NB4 (cell line): Measurements from ENCODE around the gene SPATA6L.

ENCODE experiments used
- MYC ChIP-seq: IDR thresholded peaks from 2 replicates; pipeline ENCODE4 v1.6.1; 2011; ENCODE audit warnings: low read depth, low read length
- POLR2A ChIP-seq: IDR thresholded peaks from 2 replicates; pipeline ENCODE4 v1.6.1; 2011; ENCODE audit warnings: mild to moderate bottlenecking; ENCODE audit not compliant: insufficient read length; ENCODE audit errors: extremely low read depth
- TF ChIP-seq, protein P1 (sequence below): IDR thresholded peaks from one replicate; pipeline ENCODE4 v1.5.1; 2012; ENCODE audit warnings: low read depth, low read length
- TF ChIP-seq, protein P2 (sequence below): IDR thresholded peaks from 2 replicates; pipeline ENCODE4 v1.6.1; 2011; ENCODE audit warnings: low read depth, low read length

DNA sequence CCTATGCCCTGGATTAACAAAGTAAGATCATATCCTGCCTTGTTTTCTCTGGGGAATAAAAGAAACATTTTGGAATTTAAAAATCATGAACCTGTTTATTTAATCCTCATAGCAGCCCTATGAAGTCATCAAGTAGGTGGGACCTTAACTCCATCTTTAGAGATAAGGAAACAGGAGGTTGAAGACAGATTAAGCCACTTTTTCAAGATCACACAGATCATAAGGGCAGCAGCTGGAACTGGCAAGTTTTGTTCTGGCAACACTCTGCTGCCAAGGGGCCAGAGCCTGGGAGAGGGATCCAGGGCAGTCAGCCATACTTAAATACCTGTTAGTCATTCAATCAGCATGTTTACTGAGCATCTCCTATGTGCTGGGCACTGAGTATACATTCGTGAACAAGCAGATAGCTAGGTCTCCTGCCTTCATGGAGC lies 112.3 kb downstream of the SPATA6L start:
- TF ChIP-seq, protein P1, sequence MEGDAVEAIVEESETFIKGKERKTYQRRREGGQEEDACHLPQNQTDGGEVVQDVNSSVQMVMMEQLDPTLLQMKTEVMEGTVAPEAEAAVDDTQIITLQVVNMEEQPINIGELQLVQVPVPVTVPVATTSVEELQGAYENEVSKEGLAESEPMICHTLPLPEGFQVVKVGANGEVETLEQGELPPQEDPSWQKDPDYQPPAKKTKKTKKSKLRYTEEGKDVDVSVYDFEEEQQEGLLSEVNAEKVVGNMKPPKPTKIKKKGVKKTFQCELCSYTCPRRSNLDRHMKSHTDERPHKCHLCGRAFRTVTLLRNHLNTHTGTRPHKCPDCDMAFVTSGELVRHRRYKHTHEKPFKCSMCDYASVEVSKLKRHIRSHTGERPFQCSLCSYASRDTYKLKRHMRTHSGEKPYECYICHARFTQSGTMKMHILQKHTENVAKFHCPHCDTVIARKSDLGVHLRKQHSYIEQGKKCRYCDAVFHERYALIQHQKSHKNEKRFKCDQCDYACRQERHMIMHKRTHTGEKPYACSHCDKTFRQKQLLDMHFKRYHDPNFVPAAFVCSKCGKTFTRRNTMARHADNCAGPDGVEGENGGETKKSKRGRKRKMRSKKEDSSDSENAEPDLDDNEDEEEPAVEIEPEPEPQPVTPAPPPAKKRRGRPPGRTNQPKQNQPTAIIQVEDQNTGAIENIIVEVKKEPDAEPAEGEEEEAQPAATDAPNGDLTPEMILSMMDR: no peak
- no peak for TF ChIP-seq MYC
- no peak for TF ChIP-seq POLR2A
- TF ChIP-seq, protein P2, sequence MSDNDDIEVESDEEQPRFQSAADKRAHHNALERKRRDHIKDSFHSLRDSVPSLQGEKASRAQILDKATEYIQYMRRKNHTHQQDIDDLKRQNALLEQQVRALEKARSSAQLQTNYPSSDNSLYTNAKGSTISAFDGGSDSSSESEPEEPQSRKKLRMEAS: no peak
